Measurements from ENCODE around the gene PPP1R2. TPM values are rescaled to one million over a fixed set of nuclear protein-coding genes. Genes with fewer than 3 reads are reported as not detected.

PPP1R2 gene
- total and polyA plus RNA-seq, 9 of the 15 experiments (the other 6 are each of a cell fraction or from before 2014, with no cell fraction given): 9.4 to 115 (median 40.3) TPM

GRCh38 chr3:195551381-195551978 is 8.4 kb upstream of the PPP1R2 start (continued):
- TF ChIP-seq TSHZ1 (CRISPR knock-in tag; IDR thresholded peaks at IDR 0.05): no peak

GRCh38 chr3:195550723-195551122 is 7.6 kb upstream of the PPP1R2 start:
- no TSS peak for BruUV-seq (replicated peaks)
- no peak for ATAC-seq
- peaks cover 4 to 17% of the 10 kb centered on the region in 2 experiments; a peak in 2 of 5 replicates for H3K27me3 ChIP-seq (ENCODE audit: control insufficient read depth in 2 of 2, insufficient read depth in 2 of 2, low read length in 2 of 2)
- peaks cover 3 to 10% of the 10 kb centered on the region in 2 experiments; a peak in 2 of 5 replicates for H3K4me1 ChIP-seq (replicated peaks in 1 of 2; ENCODE audit: control insufficient read depth in 2 of 2, insufficient read depth in 2 of 2, low read length in 2 of 2)
- WGBS (ENCODE audit: insufficient coverage, low coverage, missing lambda C conversion rate): 29% methylated on average over 4 of the region's 4 CpGs
- ChIA-PET CTCF (ENCODE audit: low intra/inter-chr PET ratio) (no interaction called here), POLR2A (interaction anchor here (1.0 to 1.2 kb wide), 2 partner anchors 9 to 11 kb away, joined by 3 to 4 read pairs; no protein-coding TSS in a partner anchor)
- no peaks in the 10 kb centered on the region for H3K9me1 ChIP-seq (ENCODE audit: control insufficient read depth, insufficient read depth, low read length)
- H2AFZ ChIP-seq (ENCODE audit: low read depth, low read length): no peak overlapping the region
- no peak overlapping the region for H3K4me2 ChIP-seq (ENCODE audit: insufficient read depth, low read length)
- H3K4me3 ChIP-seq: no peak overlapping the region
- no peaks in the 10 kb centered on the region for H3K79me2 ChIP-seq (ENCODE audit: control insufficient read depth, insufficient read depth, low read length)
- H3K36me3 ChIP-seq (ENCODE audit: control insufficient read depth, insufficient read depth, low read length): no peaks in the 10 kb centered on the region
- intact Hi-C loops (cut with micrococcal nuclease) (no loop called here), in situ Hi-C loops (cut with MboI) (no loop called here)
- FAIRE-seq: no peak
- H3K9me3 ChIP-seq (replicated peaks; ENCODE audit: control insufficient read depth, insufficient read depth, low read depth, low read length): no peaks in the 10 kb centered on the region
- DNase-seq (ENCODE audit: extremely low read depth in 1 of 4, low spot score in 3 of 4): no peak
- H3K27ac ChIP-seq (ENCODE audit: extremely low read depth, low read depth, low read length): no peak overlapping the region
- H3K9ac ChIP-seq (ENCODE audit: insufficient read depth in 1 of 2, low read depth in 2 of 2, low read length in 2 of 2): no peak overlapping the region
- no peaks in the 10 kb centered on the region for H4K20me1 ChIP-seq (replicated peaks; ENCODE audit: control insufficient read depth, insufficient read depth, low read length)
- TF ChIP-seq REST (IDR thresholded peaks at IDR 0.05; ENCODE audit: borderline replicate concordance): no peak
- TF ChIP-seq REST (CRISPR knock-in tag; IDR thresholded peaks at IDR 0.05; ENCODE audit: low read depth): no peak

All from K562 (cell line).